ENCODE measurements around the gene REEP5.
"Not testable (repeated sequence)": the region's sequence is repeated elsewhere in the genome, so short reads cannot be mapped to it uniquely, and the experiment has no call there.

The REEP5 gene

DNA sequence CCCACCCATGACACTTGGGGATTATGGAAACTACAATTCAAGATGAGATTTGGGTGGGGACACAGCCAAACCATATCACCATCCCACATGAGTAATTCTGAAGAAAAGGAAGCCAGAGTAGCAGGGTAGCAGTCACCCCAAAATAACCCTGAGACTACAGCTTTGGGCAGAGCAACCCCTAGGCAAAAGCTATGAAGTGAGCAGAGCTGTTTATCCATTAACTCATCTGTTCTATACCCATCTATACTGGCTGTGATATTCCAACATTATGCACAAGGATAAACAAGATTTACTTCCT is 12.3 kb upstream of the REEP5 start:
- no peak for DNase-seq (ENCODE audit: low read depth)
- no peak overlapping the region for H3K4me3 ChIP-seq (ENCODE audit: low read depth, low read length)

DNA sequence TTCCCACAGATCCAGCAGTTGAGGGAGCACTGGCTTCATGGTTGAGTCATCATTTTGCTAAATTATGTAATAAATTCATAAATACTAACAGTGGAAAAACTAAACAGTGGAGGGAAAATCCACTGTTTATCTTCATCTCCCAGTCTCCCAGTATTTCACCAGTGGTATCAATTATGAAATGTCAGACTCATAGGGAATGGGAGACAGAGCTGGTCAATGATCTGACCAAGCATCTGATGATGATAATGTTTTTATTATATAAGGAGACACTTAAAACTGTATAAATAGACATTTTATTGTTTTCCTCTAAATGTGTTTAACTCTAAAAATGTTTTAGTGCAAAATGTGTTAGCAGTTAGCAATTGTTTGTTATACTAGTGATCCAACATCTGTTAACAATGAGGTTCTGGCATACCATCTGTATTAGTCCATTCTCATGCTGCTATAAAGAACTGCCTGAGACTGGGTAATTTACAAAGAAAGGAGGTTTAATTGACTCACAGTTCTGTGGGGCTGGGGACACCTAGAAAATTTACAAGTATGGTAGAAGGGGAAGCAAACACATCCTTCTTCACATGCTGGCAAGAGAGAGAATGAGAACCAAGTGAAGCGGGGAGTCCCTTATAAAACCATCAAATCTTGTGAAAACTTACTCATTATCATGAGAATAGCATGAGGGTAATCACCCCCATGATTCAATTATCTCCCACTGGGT is 11.8 kb upstream of the REEP5 start:
- H3K4me3 ChIP-seq (ENCODE audit: low read depth, low read length), result no peak overlapping the region
- no peak for DNase-seq (ENCODE audit: low read depth)

DNA sequence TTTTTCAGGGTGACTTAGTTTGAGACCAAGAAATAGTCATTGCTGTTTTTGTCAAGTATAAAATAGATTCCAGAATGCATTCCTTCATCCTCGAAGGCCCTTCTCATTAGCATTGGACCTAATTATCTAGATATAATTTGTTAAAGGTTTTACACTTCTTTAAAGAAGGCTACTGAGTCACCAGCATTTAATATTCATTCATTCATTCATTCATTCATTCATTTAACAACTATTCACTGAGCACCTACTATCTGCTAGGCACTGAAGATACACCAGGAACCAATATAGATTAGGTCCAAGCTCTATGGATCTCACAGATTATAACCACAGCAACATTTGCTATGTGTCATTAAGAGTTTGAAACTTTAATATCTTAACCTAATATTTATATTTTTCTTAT is 11.1 kb upstream of the REEP5 start:
- no peak for DNase-seq (ENCODE audit: low read depth)
- H3K4me3 ChIP-seq (ENCODE audit: low read depth, low read length), result no peak overlapping the region

DNA sequence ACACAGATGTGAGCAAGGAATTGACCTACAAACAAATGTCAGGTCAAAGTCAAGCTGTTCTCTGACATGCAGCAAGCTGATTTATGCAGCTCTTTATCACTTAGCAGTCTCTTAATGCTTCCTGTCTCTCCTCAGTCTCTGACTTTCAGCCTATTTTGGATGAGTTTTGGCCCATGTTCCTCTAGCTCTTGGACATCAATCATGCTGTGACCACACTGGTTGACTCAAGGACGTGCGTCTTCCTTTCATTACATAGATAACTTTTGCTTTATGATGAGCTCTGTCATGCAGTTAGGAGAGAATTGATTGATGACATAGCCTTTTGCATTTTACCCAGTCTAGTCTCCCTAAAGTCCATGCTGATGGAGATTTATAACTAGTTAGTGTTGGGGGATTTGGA is 9.4 kb upstream of the REEP5 start:
- no peak overlapping the region for H3K4me3 ChIP-seq (ENCODE audit: low read depth, low read length)
- no peak for DNase-seq (ENCODE audit: low read depth)

DNA sequence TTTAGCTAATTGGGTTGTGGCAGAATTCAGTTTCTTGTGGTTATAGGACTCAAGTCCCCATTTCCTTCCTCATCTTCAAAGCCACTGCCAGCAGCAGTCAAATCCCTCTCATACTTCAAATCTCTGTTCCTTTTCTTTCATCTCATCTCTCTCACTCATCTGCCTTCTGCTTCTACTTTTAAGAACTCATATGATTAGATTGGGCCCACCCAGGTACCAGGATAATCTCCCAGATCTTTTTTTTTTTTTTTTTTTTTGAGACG is 8.0 kb upstream of the REEP5 start:
- H3K4me3 ChIP-seq (ENCODE audit: low read depth, low read length), result no peak overlapping the region
- DNase-seq (ENCODE audit: low read depth), result no peak

DNA sequence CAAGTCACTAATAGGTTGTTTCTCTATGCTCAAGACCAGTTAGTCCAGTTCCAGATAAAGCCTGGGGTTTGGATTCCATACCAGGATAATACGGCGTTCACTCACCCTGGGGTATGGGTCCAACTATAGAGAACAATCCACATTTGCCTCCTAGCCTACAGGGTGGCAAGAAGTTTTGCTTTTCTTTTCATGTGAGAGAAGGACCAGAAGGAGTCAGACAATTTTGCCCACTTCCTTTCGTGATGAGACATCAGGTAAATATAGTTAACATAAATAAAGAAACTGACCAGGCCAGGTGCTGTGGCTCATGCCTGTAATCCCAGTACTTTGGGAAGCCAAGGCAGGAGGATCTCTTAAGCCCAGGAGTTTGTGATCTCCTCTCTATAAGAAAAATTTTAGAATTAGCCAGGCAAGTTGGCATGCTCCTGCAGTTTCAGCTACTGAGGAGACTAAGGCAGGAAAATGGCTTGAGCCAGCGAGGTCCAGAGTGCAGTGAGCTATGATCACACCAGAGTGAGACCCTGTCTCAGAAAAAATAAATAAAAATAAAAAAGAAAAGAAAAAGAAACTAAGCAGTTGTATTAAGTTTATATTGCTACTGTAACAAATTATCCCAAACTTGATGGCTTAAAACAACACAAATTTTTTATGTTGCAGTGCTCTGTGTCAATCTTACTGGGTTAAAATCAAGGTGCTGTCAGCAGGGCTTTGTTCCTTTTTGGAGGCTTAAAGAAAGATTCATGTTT is 7.5 kb upstream of the REEP5 start:
- H3K4me3 ChIP-seq (ENCODE audit: low read depth, low read length), result no peak overlapping the region
- DNase-seq (ENCODE audit: low read depth), result no peak

DNA sequence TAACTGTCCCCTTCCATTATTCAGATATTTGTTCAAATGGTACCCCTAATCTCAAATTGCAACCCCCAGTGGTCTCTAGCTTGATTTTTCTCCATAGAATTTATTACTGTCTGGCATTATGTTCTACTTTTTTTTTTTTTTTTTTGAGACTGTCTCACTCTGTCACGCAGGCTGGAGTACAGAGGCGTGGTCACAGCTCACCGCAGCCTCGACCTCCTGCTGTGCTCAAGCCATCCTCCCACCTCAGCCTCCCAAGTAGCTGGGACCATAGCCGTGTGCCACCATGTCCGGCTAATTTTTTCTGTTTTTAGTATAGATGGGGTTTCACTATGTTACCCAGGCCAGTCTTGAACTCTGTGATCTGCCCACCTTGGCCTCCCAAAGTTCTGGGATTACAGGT is 2.0 kb upstream of the REEP5 start:
- DNase-seq (ENCODE audit: low read depth), result no peak
- H3K4me3 ChIP-seq (ENCODE audit: low read depth, low read length), result no peak overlapping the region

DNA sequence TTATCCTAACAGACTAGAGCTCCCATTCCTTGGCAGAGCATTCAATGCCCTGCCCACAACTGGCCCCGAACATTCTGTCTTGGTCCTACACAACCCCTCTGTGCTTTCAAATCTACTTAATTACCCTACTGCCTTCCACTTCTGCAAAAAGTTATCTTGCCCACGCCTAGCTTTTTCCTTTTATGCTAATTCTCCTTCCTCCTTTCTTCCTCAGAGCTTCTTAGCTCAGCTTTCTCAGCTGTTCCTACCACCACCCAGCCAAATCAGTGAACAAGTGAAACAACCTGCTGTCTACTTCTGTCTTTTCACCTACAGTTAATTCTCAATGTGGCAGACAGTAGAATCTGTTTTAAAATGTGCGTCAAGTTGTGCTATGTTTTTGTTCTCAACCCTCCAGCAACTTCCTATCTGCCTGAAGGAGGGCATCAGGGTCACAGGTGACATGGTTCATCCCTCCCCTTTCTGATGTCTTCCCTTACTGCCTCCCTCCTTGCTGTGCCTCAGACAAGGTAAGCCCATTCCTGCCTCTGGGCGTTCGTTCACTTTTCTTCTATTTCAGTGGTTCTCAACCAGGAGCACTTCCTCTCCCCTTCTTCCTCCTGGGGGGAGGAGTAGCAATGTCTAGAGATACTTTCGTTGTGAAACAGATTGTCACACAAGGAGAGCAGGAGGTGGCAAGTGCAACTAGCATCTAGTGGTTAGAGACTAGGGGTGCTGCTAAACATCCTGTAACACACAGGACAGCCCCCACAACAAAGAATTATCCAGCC is 1.3 kb upstream of the REEP5 start:
- no peak for DNase-seq (ENCODE audit: low read depth)
- H3K4me3 ChIP-seq (ENCODE audit: low read depth, low read length), result no peak overlapping the region

DNA sequence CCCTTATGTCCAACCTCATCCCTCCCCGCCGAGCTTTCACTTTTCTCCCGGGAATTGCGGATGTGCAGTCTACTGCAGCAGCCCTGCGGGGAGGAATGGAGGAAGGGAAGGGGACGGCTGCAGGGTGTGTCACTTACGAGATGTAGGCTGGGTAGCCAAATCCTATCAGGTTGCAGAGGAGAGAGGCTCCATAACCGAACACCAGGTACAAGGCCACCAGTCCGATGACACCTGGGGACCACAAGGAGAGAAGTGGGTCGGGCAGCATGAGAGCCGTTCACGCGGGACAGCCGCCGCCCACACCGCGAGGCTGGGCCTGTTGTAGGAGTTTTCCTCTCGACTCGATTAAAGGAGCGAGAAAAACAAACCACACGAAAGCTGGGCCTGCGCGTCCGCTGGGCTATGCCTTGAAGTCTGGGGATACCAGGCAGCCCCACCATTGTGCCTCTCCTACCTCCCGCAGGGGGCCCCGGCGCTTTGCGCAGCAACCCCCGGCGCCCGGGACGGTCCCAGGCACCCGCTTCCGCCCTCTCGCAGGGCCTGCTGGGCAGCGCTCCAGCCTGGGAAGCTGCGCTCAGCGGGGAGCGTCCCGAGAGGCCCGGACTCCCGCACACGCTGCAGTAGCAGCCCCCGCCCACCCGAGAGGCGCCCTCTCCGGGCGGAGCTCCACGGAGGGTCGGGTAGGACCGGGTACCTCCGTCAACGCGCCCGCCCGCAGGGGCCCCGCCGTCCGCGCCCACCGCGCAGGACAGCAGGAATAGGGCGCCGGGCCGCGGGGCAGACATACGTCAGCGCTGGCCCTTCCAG is 798 bp downstream of the REEP5 start:
- H3K4me3 ChIP-seq (ENCODE audit: low read depth, low read length), result peak overlapping the region; percentile 92
- no peak for DNase-seq (ENCODE audit: low read depth)

DNA sequence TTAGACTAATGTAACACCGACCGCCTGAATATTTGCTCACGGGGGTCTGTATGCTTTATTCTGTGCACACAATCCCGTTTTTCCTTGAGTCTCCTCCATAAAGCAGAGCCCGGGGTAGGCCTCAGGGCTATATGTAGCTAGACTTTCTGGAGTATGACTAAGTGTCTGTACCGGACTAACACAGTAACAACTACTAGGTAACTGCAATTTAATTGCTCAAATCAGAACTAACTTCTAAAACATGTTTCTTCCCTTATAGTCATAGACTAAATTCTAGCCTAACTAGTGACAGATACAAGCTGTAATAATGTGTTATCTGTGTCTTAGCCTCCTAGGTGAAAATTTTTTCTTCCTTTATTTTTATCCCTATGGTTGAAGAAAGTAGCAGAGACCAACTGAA is 2.1 kb downstream of the REEP5 start:
- no peak overlapping the region for H3K4me3 ChIP-seq (ENCODE audit: low read depth, low read length)
- no peak for DNase-seq (ENCODE audit: low read depth)

DNA sequence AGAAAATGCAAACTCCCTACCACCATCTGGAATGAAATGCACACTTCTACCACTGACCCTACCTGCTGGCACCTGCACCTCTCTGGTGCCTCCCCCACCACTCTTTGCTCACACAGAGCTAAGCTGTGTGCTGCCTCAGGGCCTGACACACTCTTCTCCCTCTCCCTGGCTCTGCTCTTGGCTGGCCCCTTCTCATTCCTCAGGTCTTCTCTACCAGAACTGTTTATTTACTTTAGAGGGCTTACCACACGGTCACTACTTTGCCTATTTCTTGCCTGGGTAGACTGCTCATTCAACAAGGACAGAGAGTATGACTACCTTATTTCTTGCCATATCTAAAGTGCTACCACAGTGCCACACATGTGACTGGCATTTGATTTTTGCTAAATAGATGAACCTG is 3.3 kb downstream of the REEP5 start:
- no peak for DNase-seq (ENCODE audit: low read depth)
- no peak overlapping the region for H3K4me3 ChIP-seq (ENCODE audit: low read depth, low read length)

DNA sequence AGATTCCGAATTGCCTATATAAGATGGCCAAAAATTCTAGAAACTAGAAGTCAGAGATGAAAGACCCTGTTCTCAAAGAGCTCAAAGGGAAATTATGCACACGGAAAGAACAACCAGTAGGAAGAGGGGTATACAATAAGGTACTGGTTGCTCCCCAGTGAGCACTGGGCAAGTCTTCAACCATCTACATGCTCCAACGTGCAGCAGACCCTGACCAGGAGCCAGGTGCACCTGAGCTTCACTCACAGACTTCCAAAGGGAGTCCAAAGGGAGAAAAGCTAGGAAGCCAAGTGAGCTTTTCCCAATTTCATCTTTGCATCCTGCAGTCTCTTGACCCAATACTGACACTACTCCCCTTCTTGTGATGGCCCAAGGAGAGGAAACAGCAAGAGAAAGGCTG is 3.9 kb downstream of the REEP5 start:
- no peak overlapping the region for H3K4me3 ChIP-seq (ENCODE audit: low read depth, low read length)
- DNase-seq (ENCODE audit: low read depth), result no peak

DNA sequence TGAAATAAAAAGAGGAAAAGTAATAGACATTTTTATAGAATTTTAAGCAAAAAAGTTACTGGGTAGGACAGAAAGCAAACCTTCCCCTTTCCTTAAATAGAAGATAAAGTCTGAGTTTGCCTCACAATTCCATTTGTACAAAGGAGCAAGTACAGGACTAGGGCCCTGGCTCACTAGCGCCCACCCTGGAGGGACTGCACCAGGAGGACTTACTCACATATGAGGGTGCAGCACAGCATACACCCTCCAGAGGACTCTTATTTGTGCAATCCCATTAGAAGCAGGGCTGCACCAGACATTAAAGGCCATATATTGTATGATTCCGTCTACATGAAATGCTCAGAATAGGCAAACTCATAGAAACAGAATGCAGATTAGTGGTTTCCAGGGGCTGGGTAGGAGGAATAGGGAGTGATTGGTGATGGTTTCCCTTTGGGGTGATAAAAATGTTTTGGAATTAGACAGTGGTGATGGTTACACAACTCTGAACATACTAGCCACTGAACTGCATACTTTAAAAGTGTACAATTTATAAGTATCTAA is 4.5 kb downstream of the REEP5 start:
- no peak overlapping the region for H3K4me3 ChIP-seq (ENCODE audit: low read depth, low read length)
- DNase-seq (ENCODE audit: low read depth), result no peak

DNA sequence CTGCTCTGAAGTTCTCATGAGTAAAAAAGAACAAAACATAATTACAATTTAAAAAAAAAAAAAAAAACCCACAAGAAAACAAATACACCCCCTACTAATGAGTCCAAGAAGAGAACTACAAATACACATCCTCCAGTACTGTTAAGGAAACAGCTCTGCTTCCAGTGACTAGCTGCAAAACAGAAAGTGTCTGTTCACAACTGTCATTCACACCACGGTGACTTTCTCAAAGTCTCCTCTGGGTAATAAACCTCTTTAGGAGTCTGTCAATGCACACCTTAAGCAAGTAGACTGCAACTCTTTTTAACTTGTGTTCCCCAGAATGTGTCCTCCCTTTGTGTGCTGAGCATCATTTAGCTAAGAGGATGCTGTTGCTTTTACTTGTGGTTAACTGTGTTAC is 6.2 kb downstream of the REEP5 start:
- no peak overlapping the region for H3K4me3 ChIP-seq (ENCODE audit: low read depth, low read length)
- no peak for DNase-seq (ENCODE audit: low read depth)

DNA sequence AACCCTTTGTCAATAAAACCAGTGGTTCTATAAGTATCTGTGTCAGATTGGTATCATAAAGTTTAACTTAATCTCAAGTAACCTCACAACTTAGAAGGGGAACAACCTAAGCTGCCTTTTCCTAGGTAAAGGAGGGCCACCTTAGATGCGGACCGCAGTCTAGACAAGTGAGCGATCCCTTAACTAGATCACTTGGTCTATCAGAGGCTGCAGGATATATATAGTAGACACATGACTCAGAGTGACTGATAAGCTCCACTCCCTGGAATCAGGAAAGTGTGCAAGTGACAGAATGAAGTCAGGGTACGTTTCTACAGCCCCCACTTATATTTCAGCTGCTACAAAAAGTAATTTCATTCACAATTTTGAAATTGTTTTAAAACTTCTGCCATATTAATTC is 7.4 kb downstream of the REEP5 start:
- H3K4me3 ChIP-seq (ENCODE audit: low read depth, low read length), result no peak overlapping the region
- no peak for DNase-seq (ENCODE audit: low read depth)

DNA sequence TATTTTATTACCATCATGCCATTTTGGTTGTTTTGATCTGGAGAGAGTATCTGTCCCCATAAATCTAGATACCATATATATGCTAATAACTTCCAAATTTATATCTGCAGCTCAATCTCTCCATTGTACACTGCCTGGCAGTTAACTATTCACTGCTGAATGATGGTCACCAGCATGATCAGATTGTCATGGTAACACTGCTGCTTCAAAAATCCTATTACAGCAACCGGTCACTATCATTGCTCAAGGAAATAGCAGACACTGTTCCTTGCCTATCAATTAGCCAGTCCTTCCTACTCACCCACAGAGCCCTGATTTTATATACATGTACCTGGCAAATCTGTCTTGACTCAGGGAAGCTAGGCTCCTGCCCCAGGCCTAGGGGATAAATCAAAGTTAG is 11.5 kb downstream of the REEP5 start:
- no peak for DNase-seq (ENCODE audit: low read depth)
- H3K4me3 ChIP-seq (ENCODE audit: low read depth, low read length), result no peak overlapping the region

DNA sequence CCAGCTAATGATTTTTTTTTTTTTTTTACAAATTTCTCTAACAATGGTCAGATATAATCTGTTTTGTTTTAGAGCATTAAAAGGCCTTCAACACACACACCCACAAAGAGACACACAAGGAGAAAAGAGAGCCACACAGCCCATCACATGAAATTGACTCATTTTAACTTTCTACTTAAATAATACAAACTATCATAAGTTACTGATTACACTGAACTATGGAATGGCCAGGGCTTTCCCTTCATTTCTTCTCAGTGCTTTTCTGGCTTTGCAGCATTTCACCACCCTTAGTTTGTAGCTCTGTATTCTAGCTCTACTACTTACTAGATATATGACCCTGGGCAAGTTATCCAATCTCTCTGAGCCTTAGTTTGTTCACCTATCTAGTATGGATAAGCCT is 13.2 kb downstream of the REEP5 start:
- DNase-seq (ENCODE audit: low read depth), result no peak
- H3K4me3 ChIP-seq (ENCODE audit: low read depth, low read length), result no peak overlapping the region

DNA sequence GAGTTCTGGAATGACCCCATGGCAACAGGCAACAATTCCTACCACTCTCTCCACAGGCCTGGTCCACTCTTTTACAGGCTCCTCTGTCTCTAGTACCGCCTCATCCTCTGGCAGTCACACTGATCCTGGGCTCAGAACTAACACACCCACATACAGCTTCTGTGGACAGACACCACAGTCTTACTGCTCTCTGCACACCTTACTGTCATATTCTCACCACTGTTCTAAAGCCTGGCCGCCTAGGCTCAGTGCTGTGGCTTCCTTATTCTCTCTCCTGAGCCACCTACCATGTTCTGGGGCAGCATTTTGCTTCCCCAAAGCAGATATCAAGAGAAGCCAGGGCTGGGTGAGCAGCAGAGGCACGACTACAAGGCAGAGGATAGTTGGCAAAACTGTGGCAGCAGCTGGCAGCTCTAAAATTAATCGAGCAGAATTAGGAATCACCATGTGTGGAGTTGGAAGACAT is 14.8 kb downstream of the REEP5 start:
- DNase-seq (ENCODE audit: low read depth), result no peak
- H3K4me3 ChIP-seq (ENCODE audit: low read depth, low read length), result no peak overlapping the region

DNA sequence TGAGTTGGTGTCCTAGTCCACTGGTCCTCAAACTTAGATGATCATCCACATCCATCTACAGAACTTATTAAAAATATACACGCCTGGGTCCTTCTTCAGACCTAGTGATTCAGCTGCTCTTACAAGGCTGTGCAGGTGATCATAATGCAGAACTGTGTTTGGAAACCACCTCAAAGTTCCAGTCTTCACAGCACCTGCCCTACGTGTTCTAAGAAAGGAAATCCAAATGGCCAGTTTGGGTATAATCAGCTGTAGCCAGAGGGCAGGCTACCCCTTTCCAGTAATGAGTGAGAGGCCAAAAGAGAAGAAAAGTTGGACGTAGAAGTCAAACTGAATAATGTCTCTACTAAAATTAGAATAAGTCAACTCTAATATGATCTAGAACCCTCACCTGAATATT is 15.4 kb downstream of the REEP5 start:
- DNase-seq (ENCODE audit: low read depth), result no peak
- H3K4me3 ChIP-seq (ENCODE audit: low read depth, low read length), result no peak overlapping the region

DNA sequence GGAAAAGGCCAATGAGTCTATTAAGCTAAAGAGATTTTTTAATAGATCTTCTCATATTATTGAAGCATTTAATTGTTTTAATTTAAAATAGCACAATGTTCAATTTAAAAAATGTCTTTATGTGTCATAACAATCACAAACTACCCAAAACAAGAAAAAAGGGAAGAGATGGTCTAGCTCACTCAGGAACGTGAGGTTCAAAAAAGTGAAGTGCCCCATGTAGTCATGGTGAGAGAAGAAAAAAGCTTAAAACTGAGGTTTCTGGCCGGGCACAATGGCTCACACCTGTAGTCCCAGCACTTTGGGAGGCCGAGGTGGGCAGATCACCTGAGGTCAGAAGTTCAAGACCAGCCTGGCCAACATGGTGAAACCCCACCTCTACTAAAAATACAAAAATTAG is 17.0 kb downstream of the REEP5 start:
- DNase-seq (ENCODE audit: low read depth); H3K4me3 ChIP-seq (ENCODE audit: low read depth, low read length): not testable (repeated sequence)
